ENCODE results near the gene TRIM14.
A peak's percentile ranks its signal among the peaks of the same experiment; 100 is the strongest.

TRIM14 gene, protein sequence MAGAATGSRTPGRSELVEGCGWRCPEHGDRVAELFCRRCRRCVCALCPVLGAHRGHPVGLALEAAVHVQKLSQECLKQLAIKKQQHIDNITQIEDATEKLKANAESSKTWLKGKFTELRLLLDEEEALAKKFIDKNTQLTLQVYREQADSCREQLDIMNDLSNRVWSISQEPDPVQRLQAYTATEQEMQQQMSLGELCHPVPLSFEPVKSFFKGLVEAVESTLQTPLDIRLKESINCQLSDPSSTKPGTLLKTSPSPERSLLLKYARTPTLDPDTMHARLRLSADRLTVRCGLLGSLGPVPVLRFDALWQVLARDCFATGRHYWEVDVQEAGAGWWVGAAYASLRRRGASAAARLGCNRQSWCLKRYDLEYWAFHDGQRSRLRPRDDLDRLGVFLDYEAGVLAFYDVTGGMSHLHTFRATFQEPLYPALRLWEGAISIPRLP

DNA sequence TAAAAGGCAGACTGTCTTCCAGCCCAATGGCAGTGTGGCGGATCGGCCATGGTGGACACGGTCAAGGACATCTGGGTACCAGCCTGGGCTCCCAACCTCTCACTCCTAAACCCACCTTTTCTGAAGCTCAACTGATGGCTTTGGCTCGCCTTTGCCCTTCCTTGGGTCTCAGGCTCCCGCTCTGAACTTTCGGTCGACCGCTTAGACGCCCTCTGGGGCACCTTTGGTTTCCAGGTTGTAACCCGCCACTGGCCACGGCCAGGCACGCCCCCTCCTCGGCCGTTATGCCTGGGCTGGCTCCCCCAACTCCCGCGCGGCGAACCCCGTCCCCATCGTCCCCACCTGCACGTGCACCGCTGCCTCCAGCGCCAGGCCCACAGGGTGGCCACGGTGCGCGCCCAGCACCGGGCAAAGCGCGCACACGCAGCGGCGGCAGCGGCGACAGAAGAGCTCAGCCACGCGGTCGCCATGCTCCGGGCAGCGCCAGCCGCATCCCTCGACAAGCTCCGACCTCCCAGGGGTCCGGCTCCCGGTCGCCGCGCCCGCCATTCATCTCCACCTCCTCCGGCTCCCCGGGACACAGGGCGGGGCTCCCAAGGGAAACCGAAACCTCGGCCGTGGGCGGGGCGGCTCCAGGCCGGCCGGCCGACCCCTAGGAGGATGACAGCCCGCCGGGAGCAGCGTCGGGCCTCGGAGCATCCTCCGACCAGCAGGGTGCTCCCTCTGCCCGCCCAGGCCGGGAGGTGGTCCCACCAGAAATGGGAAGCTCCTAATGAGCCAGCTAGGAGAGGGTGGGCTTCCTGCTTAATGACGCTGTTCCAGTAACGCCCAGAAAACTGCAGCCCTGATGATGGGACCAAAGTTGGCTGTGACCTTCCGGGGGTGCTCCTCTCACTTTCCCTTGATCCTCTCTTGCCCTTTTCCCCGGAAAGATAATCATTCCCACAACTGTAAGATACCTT, at the start of gene TRIM14:
TSS of gene TRIM14 (minus strand) at position 583 of the 962 bp plus-strand sequence. CDS start at position 549, 34 bp downstream.
- peak; percentile 64 for DNase-seq

DNA sequence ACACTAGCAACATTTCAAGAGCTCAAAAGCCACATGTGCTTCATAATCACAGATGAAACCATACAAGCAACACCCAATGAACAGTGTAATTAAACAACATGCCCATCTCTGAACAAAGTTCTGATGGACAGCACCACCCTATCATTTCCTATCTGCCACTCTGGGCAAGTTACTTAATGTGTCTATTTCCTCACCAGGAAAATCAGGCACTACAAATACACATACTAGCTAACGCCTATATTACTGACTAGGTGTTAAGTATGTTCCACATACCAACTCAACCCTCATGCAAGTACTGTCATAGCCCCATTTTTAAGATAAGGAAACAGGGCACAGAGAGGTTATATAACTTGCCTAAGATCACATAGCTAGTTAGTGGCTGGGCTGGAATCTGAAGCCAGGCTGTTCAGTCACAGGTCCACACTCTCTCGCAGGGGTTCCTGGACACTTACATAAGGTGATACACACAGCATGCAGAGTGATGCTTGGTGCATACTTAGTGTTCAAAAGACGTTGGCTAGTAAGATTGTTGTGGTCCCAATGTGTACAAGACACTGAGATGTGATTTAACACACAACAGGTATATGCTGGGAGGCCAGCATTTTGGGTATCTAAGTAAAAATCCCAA, 49.2 kb upstream of the TRIM14 start:
- DNase-seq: no peak

DNA sequence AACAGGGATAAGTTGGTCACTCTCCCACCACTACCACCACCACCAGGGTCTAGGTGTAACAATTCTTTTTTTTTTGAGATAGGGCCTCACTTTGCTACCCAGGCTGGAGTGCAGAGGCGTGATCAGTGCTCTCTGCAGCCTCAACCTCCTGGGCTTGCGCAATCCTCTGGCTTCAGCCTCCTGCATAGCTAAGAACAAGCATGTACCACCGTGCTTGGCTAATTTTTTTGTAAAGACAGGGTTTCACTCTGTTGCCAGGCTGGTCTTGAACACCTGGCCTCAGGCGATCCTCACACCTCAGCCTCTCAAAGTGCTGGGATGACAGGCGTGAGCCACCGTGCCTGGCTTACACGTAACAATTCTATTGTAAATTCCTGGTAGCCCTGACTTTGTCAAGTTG, 45.9 kb upstream of the TRIM14 start:
- DNase-seq: no peak

DNA sequence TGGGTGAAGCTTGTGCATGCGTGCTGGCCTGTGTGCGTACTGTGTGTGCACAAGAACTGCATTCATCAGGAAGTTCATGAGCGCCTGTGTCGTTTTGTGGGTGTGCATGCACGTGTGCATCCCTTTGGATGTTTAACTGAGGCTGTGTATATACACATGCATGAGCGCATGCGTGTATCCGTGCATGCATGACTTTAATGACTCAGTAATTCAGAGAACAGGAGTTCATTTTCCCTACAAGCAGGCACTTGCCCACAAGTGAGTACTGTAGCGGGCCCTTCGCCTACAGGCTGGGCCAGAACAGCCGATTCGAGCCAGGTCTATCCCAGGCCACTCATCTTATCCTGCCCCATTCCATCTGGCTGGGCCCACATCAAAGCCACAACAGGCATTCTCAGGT, 43.6 kb upstream of the TRIM14 start:
- no peak for DNase-seq

DNA sequence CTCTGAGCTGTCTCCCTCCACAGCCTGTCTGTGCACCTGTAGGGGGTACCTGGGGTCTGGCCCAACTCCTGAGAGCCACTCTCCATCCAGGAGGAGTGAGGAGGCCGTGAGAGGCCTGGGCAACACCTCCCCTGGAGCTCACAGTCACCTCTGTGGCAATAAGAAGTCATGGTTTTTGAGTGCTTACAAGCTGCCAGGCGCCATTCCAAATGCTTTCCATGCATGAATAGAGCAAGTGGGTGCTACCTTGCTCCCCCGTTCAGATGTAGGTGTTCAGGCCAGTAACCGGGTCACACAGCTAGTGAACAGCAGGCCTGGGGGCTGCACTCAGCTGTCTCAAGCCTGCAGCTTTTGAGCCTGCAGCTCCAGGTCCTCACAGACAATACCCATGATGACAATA, 42.8 kb upstream of the TRIM14 start:
- DNase-seq: no peak

DNA sequence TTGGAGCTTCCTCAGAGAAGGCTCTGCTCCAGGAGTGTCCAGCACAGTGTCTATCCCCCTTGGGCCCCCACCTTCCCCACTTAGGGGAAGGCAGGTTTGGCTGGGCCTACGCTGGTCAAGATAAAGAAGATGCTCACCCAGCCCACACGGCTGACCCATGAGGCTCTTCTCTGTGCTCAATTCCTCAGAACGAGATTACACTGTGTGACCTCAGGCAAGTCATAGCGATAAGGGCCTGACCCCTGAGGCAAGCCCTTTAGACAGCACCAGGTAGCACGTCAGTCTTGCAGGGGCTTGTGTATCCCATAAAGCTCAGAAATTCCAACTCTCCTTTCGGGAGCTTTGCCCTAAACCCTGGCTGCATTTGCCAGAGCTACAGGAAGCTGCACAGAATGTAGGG, 40.8 kb upstream of the TRIM14 start:
- DNase-seq: no peak

DNA sequence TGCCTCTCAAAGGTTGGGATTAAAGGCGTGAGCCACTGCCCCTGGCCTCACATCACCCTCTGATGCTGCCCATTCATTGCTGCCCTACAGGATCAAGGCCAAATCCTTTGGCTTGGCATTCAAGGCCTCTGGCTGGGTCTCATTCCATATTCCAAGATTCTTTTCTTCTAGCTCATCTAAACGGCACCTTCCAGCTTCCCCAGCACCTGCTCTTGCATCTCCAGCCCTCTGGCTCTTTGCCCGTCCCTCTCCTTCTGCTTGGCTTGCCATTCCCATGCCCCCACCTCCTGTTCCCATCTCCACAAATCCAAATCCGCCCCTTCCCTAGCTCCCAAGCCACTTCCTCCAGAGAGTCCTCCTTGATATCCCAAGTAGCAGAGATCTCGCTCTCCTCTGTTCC, 40.3 kb upstream of the TRIM14 start:
- DNase-seq: no peak

DNA sequence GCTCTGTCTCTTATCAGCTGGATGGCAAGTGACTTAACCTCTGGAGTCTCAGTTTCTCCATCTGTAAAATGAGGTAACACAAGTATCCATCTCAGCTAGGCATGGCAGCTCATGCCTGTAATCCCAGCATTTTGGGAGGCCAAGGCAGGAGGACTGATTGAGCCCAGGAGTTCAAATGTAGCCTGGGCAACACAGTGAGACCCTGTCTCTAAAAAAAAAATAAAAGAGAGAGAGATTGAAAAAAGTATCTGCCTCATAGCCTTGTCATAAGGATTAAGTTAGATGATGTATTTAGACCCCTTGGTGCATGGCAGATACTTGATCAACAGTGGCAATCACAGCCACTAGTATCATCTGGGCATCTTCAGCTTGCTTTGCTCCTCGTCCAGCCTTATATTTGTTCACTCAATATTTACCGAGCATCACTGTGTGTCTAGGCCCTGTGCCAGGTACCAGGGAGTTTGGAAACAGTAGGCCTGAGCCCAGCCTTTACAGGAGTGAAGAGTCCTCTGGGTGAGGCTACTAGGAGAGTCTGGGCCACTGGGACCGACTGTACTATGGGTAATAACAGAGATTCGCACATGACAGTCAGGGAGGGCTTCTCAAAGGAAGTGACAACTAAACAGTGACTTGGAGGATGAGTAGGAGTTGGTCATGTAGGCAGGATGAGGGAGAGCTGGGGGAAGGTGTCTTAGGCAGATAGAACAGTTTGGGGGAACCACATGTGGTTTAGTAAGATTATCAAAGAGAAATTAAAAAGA, 39.2 kb upstream of the TRIM14 start:
- peak; percentile 45 for DNase-seq

DNA sequence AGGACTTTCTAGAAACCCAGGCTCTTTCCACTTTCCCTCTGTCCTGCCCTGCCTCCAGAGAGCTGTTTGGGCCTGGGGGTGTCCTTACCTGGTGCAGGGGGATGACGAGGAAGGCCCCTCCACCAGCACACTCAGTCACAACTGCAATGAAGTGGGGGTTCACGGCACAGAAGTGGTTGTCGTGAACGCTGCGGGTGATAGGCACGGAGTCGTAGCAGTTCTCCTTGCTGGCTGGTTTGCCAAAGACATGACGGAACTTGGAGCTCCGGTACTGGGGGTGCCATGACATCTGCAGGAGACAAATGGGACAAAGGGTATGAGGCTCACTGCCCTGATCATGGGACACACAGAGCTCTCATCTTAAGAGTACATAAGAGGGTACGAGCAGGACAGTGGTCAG, 38.4 kb upstream of the TRIM14 start:
- DNase-seq: no peak

DNA sequence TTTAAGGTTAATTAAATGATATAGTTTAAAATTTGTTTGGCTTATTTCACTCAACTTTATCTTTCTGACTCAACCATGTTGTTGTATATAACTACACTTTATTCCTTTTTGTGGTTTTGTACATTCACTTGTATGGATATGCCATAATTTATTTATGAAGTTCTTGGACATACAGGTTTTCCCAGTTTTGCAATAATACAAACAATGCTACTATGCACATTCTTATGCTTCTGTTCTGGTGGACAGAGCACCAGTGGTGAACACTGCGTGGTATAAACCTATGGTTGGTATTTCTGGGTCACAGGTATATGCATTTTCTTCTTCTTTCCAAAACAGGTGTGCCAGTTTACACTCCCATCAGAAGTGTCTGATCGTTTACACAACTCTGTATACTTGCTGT, 35.7 kb upstream of the TRIM14 start:
- DNase-seq: no peak

DNA sequence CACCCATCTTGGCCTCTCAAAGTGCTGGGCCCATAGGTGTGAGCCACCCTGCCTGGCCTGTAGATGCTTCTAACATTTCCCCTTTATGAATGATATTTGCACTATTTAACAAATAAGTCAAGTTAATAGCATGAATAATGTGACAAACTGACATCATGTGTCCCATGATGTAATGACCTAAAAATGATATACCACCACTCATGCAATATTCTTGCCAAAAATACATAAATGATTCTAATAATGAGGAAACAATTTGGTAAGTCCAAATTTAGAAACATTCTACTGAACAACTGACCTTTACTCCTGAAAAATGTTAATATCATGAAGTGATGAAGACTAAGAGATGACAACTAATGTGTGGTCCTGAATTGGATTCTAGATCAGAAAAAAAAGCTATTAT, 33.5 kb upstream of the TRIM14 start:
- no peak for DNase-seq

DNA sequence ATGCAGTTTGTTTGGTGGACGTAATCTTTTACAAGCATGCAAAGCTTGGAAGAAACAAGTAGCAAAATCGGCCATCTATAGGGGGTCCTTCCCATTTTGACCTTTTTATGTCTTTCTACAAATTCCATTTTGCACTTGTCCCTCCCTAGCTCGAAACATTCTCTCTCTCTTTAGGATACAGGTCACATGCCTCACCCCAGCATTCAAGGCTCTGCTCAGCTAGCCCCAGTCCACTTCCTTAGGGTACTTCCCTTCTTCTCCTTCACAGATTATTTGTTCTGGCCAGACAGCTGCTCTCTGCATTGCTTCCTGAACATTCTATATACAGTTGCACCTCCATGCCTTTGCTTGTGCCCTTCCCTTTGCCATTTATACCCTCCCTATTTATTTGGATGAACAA, 31.7 kb upstream of the TRIM14 start:
- no peak for DNase-seq

DNA sequence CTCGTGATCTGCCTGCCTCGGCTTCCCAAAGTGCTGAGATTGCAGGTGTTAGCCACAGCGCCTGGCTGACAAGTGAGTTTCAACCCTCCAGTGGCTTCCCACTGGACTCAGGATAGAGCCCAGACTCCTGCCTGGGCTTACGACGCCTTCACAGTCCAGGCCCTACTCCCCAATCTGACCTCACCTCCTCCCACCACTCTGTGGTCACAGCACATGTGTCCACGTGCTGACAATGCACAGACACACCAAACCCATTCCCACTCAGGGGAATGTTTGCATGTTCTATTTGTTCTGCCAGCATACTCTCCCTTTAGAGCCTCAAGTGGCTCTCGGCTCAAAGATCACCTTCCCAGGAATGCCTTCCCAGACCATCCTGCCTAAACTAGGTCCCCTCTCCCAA, 31.1 kb upstream of the TRIM14 start:
- DNase-seq: no peak

DNA sequence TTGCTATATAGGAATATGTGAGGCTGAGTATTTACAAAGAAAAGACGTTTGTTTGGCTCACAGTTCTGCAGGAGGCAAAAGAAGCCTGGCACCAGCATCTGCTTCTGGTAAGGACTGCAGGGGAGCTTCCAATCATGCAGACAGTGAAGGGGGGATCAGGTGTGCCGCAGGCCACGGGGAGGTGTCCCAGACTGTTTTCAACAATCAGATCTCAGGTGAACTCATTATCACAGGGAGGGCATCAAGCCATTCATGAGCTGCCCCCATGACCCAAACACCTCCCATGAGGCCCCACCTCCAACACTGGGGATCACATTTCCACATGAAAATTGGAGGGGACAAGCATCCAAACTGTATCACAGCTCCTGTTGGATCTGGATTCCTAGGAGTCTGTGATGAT, 30.4 kb upstream of the TRIM14 start:
- DNase-seq: no peak

DNA sequence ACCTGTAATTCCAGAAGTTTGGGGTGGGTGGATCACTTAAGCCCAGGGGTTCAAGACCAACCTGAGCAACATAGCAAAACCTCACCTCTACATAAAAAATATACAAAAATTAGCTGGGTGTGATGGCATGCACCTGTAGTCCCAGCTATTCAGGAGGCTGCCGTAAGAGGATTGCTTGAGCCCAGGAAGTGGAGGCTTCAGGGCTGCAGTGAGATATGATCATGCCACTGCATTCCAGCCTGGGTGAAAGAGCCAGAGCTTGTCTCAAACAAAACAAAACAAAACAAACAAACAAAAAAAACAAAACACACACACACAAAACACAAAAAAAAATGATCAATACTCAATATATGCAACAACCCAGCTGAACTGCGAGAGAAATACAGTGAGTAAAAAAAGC, 29.5 kb upstream of the TRIM14 start:
- no peak for DNase-seq

DNA sequence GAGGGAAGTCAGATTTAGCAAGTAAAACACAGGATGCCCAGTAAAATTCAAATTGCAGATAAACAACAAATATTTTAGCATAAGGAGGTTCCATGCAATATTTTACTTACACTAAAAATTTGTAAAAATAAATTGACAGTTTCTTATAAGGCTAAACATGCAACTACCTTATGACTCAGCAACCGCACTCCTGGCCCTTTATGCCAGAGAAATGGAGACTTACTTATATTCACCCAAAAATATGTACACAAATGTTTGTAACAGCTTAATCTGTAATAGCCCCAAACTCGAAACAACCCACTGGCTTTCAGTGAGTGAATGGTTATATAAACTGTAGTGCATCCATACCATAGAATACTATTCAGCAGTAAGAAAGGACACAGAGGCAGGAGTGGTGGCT, 28.6 kb upstream of the TRIM14 start:
- no peak for DNase-seq

DNA sequence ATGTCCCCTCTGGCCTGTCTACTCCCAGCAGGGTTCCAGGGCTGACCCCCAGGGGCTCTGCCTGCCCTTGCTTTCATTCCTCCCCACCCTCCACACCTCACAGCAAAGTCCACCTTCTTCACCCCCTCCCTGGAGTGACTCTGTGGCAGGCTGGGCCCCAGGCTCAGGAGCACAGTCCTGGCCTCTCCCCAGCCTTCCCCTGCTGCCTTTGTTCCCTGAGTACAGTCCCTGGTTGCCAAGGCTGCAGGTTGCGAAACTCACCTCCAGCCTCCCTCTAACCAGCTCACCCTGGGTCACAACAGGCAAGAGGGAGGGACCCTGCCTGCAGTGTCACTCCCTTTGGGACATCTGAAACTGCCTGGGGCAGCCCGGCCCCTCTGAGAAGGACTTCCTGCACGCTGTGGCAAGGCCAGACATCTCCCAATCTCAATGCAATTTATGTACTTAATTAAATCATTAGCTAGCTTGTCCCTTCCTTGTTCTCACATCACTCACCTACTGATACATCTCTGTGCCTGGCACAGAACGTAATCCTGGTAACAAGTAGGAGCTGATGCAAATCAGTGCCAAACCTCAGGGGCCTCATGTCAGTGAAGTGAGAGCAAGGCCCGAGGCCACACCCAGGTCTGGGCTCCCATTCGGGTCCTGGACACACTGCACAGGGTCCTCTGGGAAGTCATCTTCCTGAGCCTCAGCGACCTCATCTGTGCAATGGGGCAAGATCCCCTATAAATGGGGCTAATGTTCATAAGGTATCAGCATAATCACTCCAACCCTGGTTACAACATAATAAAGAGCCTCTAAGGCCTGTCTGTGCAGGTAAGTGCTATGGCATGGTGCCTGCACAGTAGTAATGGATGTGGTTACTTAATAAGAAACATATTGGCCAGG, 27.3 kb upstream of the TRIM14 start:
- no peak for DNase-seq

DNA sequence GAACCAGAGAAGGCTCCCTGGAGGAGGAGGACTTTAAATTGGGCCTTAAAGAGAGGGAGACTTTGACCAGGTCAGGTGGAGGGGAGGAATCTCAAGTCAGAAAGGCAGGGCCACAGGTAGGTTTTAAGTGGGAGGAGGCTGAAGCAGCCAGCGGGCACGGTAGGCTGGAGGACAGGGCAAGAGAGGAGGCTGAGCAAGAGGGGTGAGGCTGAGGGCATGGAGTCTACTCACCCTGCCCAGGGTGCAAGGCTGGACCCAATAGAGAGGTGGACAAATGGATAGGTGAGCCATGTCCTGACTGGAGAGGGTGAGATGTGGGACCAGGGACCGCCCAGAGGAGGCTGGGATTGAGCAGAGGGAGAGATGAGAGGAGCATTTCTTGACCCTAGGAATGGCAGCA, 25.6 kb upstream of the TRIM14 start:
- no peak for DNase-seq

DNA sequence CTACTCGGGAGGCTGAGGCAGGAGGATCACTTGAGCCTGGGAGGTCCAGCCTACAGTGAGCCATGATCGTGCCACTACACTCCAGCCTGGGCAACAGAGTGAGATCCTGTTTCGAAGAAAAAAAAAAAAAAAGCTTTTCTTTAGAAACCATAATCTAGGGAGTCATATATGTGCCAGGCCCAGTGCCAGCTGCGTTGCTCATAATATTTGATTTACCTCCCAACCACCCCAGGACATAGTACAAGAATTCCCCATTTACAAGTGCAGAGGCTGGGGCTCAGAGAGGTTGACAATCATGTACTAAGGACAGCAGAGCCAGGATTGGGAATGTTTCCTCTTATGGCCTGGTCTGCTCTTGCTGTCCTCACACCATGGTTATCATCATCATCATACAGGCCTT, 25.1 kb upstream of the TRIM14 start:
- DNase-seq: no peak

DNA sequence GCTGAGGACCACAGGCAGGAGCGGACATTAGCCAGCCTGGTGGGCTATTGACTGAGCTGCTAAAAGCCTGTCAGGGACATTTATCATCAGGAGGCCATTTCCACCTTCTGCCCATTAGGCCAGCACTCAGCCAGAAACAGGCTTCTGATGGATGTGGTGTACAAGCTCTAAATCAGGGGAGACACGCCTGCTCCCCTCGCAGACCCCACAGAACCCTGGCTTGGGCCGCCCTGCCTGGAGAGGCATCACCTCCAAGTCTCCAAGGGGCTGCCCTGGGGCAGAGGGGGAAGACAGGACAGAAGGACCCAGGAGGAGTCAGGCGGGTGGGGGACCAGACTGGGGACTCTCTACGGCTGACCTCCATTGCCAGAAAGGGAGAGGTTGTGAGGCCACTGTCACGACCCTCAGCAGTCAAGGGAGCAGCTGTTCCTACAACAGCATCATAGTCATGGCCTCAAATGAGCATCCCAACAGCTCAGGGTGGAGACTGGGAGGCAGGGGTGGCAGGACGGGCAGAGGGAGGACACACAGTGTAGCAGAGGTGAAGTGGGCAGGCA, 24.0 kb upstream of the TRIM14 start:
- DNase-seq: no peak

DNA sequence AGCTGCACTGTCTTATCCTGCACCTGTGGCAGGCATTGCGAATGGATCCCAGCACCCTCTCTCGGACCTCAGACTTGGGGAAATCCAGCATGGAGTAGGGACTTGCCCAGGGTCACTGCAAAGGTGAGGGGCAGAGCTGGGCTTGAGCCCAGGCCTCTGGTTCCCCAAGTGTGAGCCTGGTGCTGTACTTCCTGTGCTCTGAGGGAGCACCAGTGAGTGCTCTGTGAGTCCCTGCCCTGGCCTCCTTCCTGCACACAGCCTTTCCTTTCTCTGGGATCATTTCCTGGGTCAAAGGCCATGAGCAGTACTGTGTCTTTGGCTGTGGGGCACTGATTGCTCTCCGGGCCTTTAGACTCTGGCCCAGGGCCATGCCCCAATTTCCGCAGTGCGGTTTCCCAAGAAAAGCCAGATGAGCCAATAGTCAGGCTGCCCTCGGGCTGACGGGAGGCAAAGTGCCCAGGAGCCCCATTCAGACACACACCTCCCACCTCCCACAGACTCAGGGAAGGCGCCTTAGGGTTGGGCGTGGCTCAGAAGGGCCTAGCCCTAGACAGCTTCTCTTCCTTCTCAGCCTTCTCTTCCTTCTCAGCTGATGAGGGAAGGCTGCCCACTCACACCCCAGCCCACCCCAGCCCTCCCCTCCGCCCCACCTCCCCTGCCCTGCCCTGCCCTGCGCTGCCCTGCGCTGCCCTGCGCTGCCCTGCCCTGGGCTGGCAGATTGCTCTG, 23.3 kb upstream of the TRIM14 start:
- no peak for DNase-seq

Data from hematopoietic multipotent progenitor cell treated with erythropoietin and hydrocortisone succinate and interleukin-3 and kit ligand, for 8 days (in vitro differentiated cells).